ENCODE measurements around the gene DUSP22.

DNA sequence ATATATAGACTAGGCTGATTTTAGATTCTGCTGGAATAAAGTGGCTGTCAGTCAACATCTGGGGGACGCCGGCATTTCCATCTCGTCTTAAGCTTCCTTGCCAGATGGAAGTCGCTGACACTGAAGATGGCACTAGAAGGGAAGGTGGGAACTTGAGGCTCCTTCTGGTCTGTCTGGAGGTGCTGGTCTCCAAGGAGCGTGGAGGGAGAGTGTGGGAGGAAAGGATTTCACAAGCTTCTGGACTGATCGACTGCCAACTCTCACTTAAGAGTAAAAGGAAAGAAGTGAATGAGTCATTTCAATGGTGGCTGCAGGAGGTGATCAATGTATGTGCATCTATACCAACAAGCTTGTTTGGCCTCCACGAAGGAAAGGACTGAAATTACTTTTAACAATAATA is 40.4 kb downstream of the DUSP22 start:
- TF ChIP-seq FOXA1 (IDR thresholded peaks at IDR 0.05) (no peak), JUND (IDR thresholded peaks at IDR 0.05) (no peak), EGR1 (IDR thresholded peaks at IDR 0.05; ENCODE audit: low read depth in 2 of 2) (no peak)
- TF ChIP-seq, protein P1, sequence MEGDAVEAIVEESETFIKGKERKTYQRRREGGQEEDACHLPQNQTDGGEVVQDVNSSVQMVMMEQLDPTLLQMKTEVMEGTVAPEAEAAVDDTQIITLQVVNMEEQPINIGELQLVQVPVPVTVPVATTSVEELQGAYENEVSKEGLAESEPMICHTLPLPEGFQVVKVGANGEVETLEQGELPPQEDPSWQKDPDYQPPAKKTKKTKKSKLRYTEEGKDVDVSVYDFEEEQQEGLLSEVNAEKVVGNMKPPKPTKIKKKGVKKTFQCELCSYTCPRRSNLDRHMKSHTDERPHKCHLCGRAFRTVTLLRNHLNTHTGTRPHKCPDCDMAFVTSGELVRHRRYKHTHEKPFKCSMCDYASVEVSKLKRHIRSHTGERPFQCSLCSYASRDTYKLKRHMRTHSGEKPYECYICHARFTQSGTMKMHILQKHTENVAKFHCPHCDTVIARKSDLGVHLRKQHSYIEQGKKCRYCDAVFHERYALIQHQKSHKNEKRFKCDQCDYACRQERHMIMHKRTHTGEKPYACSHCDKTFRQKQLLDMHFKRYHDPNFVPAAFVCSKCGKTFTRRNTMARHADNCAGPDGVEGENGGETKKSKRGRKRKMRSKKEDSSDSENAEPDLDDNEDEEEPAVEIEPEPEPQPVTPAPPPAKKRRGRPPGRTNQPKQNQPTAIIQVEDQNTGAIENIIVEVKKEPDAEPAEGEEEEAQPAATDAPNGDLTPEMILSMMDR (IDR thresholded peaks at IDR 0.05; ENCODE audit: low read depth, low read length, missing input control) = no peak
